ENCODE measurements around the gene TMEM128. TPM values are rescaled to one million over a fixed set of nuclear protein-coding genes. Genes with fewer than 3 reads are reported as not detected.

Gene TMEM128
- total and polyA plus RNA-seq, 2 of the 13 experiments (the other 11 are each of a cell fraction or from before 2014, with no cell fraction given): 19.4 to 27.9 TPM

DNA sequence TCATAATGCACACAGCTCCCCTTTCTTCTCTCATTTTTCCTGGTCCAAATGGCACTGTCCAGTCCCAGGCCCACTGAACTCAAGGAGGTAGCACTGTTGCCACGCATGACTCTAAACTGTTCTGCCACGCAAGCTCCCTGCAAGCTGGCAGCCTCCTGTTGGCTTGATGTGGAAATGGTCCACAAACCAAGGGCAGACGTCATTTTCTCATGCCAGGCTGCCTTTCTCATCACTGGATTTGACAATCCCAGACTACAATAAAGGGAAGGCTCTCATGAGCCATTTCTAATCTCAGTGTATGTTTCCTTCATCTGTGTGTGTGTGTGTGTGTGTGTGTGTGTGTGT, 43.6 kb downstream of the TMEM128 start:
- H3K9ac ChIP-seq (ENCODE audit: insufficient read depth, low read depth, low read length): no peak overlapping the region
- POLR2A ChIA-PET: no interaction called here
- in situ Hi-C loops (cut with HindIII; ENCODE audit: extremely low pct_ligation_motif_present, low pct_unique_long_range_greater_than_20kb): no loop called here
- no peak overlapping the region for H2AFZ ChIP-seq (ENCODE audit: low read length)
- no peak for ATAC-seq
- CTCF ChIA-PET (ENCODE audit: low intra/inter-chr PET ratio, low total read pairs): no interaction called here
- no peak for DNase-seq (ENCODE audit: low spot score)
- H3K4me1 ChIP-seq (ENCODE audit: insufficient read depth, low read length): peaks cover 9% of the 10 kb centered on the region
- intact Hi-C loops (cut with micrococcal nuclease; ENCODE audit: unreplicated experiment): no loop called here
- peaks cover 0 to 5% of the 10 kb centered on the region in 2 experiments; a peak in 4 of 5 replicates for H3K27me3 ChIP-seq (ENCODE audit: control insufficient read depth in 1 of 2, insufficient read depth in 2 of 2, low read length in 2 of 2)
- 68% methylated on average over 3 of the region's 3 CpGs for WGBS (ENCODE audit: low lambda C conversion rate)
- no peaks in the 10 kb centered on the region for H3K9me3 ChIP-seq (ENCODE audit: low read length)
- no peak overlapping the region for H3K4me3 ChIP-seq (replicated peaks in 1 of 3; ENCODE audit: insufficient read depth in 1 of 3, low read depth in 2 of 3, low read length in 3 of 3)
- no peak overlapping the region for H3K4me2 ChIP-seq (ENCODE audit: low read depth, low read length)
- H3K36me3 ChIP-seq (replicated peaks in 1 of 2; ENCODE audit: control insufficient read depth in 1 of 2, insufficient read depth in 2 of 2, low read length in 2 of 2): no peaks in the 10 kb centered on the region
- H3K27ac ChIP-seq (ENCODE audit: extremely low read length, insufficient read depth, low read length): no peak overlapping the region
- no peak for FAIRE-seq
- no TSS peak for BruUV-seq (replicated peaks)
- H4K20me1 ChIP-seq (ENCODE audit: insufficient read depth, low read length): no peaks in the 10 kb centered on the region
- no peaks in the 10 kb centered on the region for H3K79me2 ChIP-seq (ENCODE audit: insufficient read depth, low read length)
- TF ChIP-seq SSRP1 (CRISPR knock-in tag; IDR thresholded peaks at IDR 0.05) (no peak), KAT8 (CRISPR knock-in tag; IDR thresholded peaks at IDR 0.05) (no peak), ZNF773 (CRISPR knock-in tag; IDR thresholded peaks at IDR 0.05; ENCODE audit: borderline replicate concordance) (no peak), SIN3A (IDR thresholded peaks at IDR 0.05; ENCODE audit: borderline replicate concordance, low read depth, low read length) (no peak), ZNF782 (CRISPR knock-in tag; IDR thresholded peaks at IDR 0.05; ENCODE audit: borderline replicate concordance) (no peak), ZNF354B (CRISPR knock-in tag; IDR thresholded peaks at IDR 0.05) (no peak), ZNF790 (CRISPR knock-in tag; IDR thresholded peaks at IDR 0.05; ENCODE audit: borderline replicate concordance) (no peak), KDM2A (CRISPR knock-in tag; IDR thresholded peaks at IDR 0.05; ENCODE audit: borderline replicate concordance, low read depth) (no peak), ZNF781 (CRISPR knock-in tag; IDR thresholded peaks at IDR 0.05; ENCODE audit: borderline replicate concordance, not compliant biosample characterization) (no peak), KMT2A (CRISPR knock-in tag; IDR thresholded peaks at IDR 0.05) (no peak), ZSCAN22 (CRISPR knock-in tag; IDR thresholded peaks at IDR 0.05) (no peak), PPARG (CRISPR knock-in tag; conservative IDR thresholded peaks at IDR 0.05) (no peak), ZNF776 (CRISPR knock-in tag; IDR thresholded peaks at IDR 0.05) (no peak)
- TF ChIP-seq, protein P1, sequence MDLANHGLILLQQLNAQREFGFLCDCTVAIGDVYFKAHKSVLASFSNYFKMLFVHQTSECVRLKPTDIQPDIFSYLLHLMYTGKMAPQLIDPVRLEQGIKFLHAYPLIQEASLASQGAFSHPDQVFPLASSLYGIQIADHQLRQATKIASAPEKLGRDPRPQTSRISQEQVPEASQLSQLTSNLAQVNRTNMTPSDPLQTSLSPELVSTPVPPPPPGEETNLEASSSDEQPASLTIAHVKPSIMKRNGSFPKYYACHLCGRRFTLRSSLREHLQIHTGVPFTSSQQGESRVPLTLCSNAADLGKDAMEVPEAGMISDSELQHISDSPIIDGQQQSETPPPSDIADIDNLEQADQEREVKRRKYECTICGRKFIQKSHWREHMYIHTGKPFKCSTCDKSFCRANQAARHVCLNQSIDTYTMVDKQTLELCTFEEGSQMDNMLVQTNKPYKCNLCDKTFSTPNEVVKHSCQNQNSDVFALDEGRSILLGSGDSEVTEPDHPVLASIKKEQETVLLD (CRISPR knock-in tag; IDR thresholded peaks at IDR 0.05; ENCODE audit: low read depth): no peak
- TF ChIP-seq, protein P2, sequence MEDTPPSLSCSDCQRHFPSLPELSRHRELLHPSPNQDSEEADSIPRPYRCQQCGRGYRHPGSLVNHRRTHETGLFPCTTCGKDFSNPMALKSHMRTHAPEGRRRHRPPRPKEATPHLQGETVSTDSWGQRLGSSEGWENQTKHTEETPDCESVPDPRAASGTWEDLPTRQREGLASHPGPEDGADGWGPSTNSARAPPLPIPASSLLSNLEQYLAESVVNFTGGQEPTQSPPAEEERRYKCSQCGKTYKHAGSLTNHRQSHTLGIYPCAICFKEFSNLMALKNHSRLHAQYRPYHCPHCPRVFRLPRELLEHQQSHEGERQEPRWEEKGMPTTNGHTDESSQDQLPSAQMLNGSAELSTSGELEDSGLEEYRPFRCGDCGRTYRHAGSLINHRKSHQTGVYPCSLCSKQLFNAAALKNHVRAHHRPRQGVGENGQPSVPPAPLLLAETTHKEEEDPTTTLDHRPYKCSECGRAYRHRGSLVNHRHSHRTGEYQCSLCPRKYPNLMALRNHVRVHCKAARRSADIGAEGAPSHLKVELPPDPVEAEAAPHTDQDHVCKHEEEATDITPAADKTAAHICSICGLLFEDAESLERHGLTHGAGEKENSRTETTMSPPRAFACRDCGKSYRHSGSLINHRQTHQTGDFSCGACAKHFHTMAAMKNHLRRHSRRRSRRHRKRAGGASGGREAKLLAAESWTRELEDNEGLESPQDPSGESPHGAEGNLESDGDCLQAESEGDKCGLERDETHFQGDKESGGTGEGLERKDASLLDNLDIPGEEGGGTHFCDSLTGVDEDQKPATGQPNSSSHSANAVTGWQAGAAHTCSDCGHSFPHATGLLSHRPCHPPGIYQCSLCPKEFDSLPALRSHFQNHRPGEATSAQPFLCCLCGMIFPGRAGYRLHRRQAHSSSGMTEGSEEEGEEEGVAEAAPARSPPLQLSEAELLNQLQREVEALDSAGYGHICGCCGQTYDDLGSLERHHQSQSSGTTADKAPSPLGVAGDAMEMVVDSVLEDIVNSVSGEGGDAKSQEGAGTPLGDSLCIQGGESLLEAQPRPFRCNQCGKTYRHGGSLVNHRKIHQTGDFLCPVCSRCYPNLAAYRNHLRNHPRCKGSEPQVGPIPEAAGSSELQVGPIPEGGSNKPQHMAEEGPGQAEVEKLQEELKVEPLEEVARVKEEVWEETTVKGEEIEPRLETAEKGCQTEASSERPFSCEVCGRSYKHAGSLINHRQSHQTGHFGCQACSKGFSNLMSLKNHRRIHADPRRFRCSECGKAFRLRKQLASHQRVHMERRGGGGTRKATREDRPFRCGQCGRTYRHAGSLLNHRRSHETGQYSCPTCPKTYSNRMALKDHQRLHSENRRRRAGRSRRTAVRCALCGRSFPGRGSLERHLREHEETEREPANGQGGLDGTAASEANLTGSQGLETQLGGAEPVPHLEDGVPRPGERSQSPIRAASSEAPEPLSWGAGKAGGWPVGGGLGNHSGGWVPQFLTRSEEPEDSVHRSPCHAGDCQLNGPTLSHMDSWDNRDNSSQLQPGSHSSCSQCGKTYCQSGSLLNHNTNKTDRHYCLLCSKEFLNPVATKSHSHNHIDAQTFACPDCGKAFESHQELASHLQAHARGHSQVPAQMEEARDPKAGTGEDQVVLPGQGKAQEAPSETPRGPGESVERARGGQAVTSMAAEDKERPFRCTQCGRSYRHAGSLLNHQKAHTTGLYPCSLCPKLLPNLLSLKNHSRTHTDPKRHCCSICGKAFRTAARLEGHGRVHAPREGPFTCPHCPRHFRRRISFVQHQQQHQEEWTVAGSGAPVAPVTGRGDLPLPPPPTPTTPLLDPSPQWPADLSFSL (CRISPR knock-in tag; IDR thresholded peaks at IDR 0.05): no peak

Data from HepG2 (cell line).